B cell (primary cell): ENCODE measurements around the gene NCKAP5L.

ENCODE experiments used
- EZH2 ChIP-seq: IDR thresholded peaks from 2 replicates; pipeline ENCODE4 v1.6.1; 2012; ENCODE audit warnings: borderline replicate concordance, low read depth, mild to moderate bottlenecking, moderate library complexity, low read length; ENCODE audit not compliant: insufficient read depth, poor library complexity, severe bottlenecking
- TF ChIP-seq, protein P1 (sequence below): fragments of 200-600 bp; IDR thresholded peaks from one replicate; pipeline ENCODE4 v1.8.0; 2022; ENCODE audit warnings: antibody characterized with exemption, mild to moderate bottlenecking

DNA sequence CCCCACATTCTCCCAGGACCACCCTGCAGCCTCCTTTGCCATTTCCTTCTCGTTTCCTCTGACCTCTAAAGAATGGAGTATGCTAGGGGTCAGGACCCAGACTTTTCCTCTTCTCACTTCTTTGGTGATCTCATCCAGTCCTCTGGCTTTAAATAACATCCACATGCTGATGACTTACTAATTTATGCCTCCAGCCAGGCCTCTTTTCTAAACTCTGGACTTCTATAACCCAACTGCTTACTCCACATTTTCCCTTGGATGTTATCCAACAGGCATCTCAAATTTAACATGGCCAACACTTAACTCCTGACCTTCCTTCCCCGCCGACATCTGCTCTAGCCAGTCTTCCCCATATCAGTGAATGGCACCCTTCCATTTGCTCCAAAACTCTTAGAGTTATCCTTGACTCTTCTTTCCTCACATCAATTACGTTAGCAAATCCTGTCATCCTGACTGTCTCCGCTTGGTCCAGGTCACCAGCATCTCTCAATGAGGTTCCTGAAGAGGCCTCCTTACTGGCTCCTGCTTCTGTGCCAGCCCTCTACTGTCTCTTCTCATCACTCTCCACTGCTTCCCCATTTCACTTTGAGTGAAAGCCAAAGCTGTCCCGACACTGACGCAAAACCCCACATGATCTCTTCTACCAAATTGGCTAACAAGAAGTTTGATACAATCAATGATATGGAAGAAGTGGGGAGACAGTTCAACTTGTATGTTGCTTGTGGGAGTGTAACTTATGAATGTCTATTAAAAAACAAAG is 44.1 kb downstream of the NCKAP5L start:
- TF ChIP-seq, protein P1, sequence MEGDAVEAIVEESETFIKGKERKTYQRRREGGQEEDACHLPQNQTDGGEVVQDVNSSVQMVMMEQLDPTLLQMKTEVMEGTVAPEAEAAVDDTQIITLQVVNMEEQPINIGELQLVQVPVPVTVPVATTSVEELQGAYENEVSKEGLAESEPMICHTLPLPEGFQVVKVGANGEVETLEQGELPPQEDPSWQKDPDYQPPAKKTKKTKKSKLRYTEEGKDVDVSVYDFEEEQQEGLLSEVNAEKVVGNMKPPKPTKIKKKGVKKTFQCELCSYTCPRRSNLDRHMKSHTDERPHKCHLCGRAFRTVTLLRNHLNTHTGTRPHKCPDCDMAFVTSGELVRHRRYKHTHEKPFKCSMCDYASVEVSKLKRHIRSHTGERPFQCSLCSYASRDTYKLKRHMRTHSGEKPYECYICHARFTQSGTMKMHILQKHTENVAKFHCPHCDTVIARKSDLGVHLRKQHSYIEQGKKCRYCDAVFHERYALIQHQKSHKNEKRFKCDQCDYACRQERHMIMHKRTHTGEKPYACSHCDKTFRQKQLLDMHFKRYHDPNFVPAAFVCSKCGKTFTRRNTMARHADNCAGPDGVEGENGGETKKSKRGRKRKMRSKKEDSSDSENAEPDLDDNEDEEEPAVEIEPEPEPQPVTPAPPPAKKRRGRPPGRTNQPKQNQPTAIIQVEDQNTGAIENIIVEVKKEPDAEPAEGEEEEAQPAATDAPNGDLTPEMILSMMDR = no peak
- no peak for TF ChIP-seq EZH2
